GM18505 (cell line): ENCODE data around the gene ABCA9.
"Not testable (repeated sequence)": the region's sequence is repeated elsewhere in the genome, so short reads cannot be mapped to it uniquely, and the experiment has no call there.

Experiments used
- ATAC-seq: cut with Tn5 transposase; IDR thresholded peaks from one replicate; pipeline ENCODE4 v1.9.1; 2021; ENCODE audit not compliant: unreplicated experiment
- POLR2A ChIP-seq: IDR thresholded peaks from 4 replicates; pipeline ENCODE4 v1.6.1; 2011; ENCODE audit warnings: borderline replicate concordance; ENCODE audit not compliant: insufficient read depth, insufficient read length; ENCODE audit errors: extremely low read depth

ABCA9 gene

GRCh38 chr17:68972119-68972704, 88.5 kb downstream of the ABCA9 start:
- TF ChIP-seq POLR2A: no peak
- ATAC-seq: no peak

GRCh38 chr17:68969101-68969500, 91.6 kb downstream of the ABCA9 start:
- no peak for TF ChIP-seq POLR2A
- no peak for ATAC-seq

DNA sequence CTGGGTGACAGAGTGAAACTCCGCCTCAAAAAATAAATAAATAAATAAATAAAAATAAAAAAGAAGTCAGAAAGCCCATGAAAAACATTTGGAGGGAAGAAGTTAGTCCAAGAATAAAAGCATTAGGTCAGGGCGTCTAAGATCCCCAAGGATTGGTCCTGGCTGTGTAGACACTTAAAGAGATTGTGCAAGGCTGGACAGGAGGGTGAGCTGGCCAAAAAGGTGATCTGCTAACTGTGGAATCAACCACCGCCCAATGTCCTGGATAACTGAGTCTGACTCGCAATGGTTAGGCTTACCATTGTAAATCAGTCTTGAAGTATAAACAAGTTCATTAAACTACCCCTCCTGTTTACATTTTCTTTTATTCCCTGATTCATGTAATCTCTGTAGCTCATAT, 96.8 kb downstream of the ABCA9 start:
- no peak for ATAC-seq
- no peak for TF ChIP-seq POLR2A

DNA sequence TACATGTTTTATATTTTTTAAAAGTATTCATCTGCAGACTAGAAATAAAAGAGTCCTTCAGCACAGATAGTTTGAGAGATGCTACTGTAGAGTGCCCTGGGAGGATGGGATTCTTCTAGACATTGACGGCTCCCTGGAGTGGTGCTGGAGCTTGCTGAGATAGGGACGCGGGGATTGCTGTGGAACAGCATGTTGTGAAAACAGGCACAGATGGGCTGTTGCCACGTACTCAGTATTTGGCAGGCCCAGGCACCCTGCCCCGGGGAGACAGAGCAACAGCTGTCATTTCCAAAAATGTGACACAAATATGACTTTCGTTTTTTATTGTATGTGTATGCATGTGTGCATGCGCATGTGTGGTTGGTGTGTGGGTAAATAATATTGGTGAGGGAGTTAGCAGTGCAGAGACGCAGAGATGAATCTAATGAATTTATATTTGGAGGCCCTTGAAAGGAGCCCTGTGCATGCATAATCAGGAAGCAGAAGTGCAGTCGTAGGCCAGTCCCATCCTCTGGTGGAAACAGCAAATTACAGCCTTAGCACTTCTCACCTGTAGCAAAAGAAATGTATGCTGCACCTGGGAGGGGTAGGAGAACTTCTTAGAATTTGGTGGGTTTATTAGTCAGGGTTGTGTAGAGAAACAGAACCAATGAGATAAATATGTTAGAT, 99.4 kb downstream of the ABCA9 start:
- no peak for ATAC-seq
- TF ChIP-seq POLR2A: no peak

DNA sequence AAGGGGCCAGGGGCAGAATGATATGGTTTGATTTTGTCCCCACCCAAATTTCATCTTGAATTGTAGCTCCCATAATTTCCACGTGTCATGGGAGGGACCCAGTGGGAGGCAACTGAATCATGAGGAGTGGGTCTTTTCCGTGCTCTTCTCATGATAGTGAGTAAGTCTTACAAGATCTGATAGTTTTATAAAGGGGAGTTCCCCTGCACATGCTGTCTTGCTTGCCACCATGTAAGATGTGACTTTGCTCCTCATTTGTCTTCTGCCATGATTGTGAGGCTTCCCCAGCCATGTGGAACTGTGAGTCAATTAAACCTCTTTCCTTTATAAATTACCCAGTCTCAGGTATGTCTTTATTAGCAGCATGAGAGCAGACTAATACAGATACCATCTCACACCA, 101.6 kb downstream of the ABCA9 start:
- ATAC-seq: not testable (repeated sequence)

- no peak for ATAC-seq
- TF ChIP-seq POLR2A: no peak
Measured at GRCh38 chr17:68957944-68958343, 102.8 kb downstream of the ABCA9 start.

DNA sequence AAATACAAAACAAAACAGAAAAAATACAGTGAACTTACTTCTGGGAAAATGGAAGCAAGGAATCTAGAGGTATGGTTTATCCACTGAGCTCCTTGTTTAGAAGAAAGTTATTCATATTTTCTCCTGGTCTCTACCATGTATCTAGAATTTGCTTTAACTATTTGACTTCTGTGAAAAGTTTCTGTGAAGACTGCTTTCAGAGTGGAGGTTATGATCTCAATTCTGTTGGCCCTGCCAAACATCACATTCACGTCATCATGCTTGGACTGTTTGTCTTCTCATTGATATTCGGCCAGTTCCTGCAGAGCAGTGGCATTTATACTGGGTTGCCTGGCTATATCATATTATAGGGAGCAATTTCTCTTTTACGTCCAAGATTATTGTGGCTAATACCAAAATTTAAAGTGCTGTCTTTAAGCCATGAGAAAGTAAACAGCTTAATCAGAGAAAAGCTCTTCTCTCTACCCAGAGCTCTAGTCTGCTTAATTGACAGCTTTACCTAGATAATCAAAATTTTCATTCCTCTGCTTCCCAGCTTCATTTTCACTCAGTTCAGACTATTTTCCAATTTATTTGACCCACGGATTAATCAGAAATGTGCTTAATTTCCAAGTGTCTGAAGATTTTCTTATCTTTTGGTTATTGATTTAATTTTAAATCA, 105.4 kb downstream of the ABCA9 start, which contains the start of gene ABCA8:
Gene ABCA8, minus strand, starts transcription at position 212 of the 661 bp plus-strand sequence. CDS start 13,358 bp downstream, outside the sequence.
- ATAC-seq: no peak
- no peak for TF ChIP-seq POLR2A

GRCh38 chr17:68954146-68954896, 106.4 kb downstream of the ABCA9 start:
- no peak for ATAC-seq
- TF ChIP-seq POLR2A: no peak

- no peak for ATAC-seq
Measured at GRCh38 chr17:68953340-68953997, 107.3 kb downstream of the ABCA9 start.

GRCh38 chr17:68950725-68951124, 110.0 kb downstream of the ABCA9 start:
- no peak for ATAC-seq

More at GRCh38 chr17:68953340-68953997, 107.3 kb downstream of the ABCA9 start:
- TF ChIP-seq POLR2A: no peak

GRCh38 chr17:68947868-68948267, 112.9 kb downstream of the ABCA9 start:
- not testable (repeated sequence) for ATAC-seq

More at GRCh38 chr17:68950725-68951124, 110.0 kb downstream of the ABCA9 start:
- no peak for TF ChIP-seq POLR2A

GRCh38 chr17:68944435-68945035, 116.2 kb downstream of the ABCA9 start:
- no peak for TF ChIP-seq POLR2A
- ATAC-seq: no peak

DNA sequence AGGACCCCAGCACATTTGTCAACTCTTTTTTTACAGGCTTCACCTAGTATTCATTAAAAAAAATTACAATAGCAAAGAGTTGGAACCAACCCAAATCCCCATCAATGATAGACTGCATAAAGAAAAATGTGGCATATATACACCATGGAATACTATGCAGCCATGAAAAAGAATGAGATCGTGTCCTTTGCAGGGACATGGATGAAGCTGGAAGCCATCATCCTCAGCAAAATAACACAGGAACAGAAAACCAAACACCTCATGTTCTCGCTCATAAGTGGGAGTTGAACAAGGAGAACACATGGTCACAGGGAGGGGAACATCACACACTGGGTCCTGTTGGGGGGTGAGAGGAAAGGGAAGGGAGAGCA, 116.9 kb downstream of the ABCA9 start:
- ATAC-seq: not testable (repeated sequence)
